Endodermal cell (in vitro differentiated cells): Measurements from ENCODE around the gene ZYX. TPM values are rescaled to one million over a fixed set of nuclear protein-coding genes. Genes with fewer than 3 reads are reported as not detected.
A peak's percentile ranks its signal among the peaks of the same experiment; 100 is the strongest.

ENCODE experiments used
- DNase-seq: peaks from one replicate; pipeline ENCODE4 v3.0.0-alpha.2; 2017
- H3K27ac ChIP-seq: 2 replicates; pipeline ENCODE4 v1.5.1; 2013; ENCODE audit warnings: mild to moderate bottlenecking, low read depth, low read length, moderate library complexity
- H3K27me3 ChIP-seq: 2 replicates; pipeline ENCODE4 v1.6.1; 2013; ENCODE audit warnings: mild to moderate bottlenecking, low read length, moderate library complexity; ENCODE audit not compliant: insufficient read depth, control insufficient read depth, poor library complexity, severe bottlenecking
- H3K36me3 ChIP-seq: 2 replicates; pipeline ENCODE4 v1.7.0; 2013; ENCODE audit warnings: mild to moderate bottlenecking, low read length, moderate library complexity; ENCODE audit not compliant: control insufficient read depth, insufficient read depth
- H3K4me1 ChIP-seq: one replicate; pipeline ENCODE4 v1.7.0; 2013; ENCODE audit warnings: low read length; ENCODE audit not compliant: control insufficient read depth, insufficient read depth
- H3K4me3 ChIP-seq: 2 replicates; pipeline ENCODE4 v1.5.1; 2013; ENCODE audit warnings: mild to moderate bottlenecking, low read length, moderate library complexity
- H3K9ac ChIP-seq: 2 replicates; pipeline ENCODE4 v1.6.1; 2013; ENCODE audit warnings: mild to moderate bottlenecking, low read length, moderate library complexity; ENCODE audit not compliant: poor library complexity, severe bottlenecking; ENCODE audit errors: extremely low read depth
- H3K9me3 ChIP-seq: 2 replicates; pipeline ENCODE4 v1.6.1; 2013; ENCODE audit warnings: mild to moderate bottlenecking, low read length, moderate library complexity; ENCODE audit not compliant: control insufficient read depth
- H3K27ac Mint-ChIP-seq: 2 replicates; pipeline ENCODE4 v1.8.0; 2020; ENCODE audit warnings: mixed read lengths
- H3K27me3 Mint-ChIP-seq: 2 replicates; pipeline ENCODE4 v1.8.0; 2021; ENCODE audit warnings: mild to moderate bottlenecking, mixed read lengths; ENCODE audit not compliant: insufficient read depth
- H3K36me3 Mint-ChIP-seq: 2 replicates; pipeline ENCODE4 v1.8.0; 2020; ENCODE audit warnings: low read depth, mixed read lengths
- H3K4me1 Mint-ChIP-seq: 2 replicates; pipeline ENCODE4 v1.8.0; 2020; ENCODE audit warnings: mixed read lengths
- H3K4me3 Mint-ChIP-seq: 2 replicates; pipeline ENCODE4 v1.8.0; 2020; ENCODE audit warnings: mild to moderate bottlenecking, moderate library complexity, mixed read lengths
- H3K9me3 Mint-ChIP-seq: 2 replicates; pipeline ENCODE4 v1.8.0; 2020; ENCODE audit warnings: mild to moderate bottlenecking, mixed read lengths
- WGBS, 2 experiments: methylation state at CpG; one replicate each; pipeline versions ENCODE4 v1.1.5 to v1.1.7; 2013; ENCODE audit warnings: missing lambda C conversion rate in 2 of 2, mixed read lengths in 1 of 2; ENCODE audit not compliant: insufficient coverage in 1 of 2, insufficient read length in 1 of 2; 5-methylcytosine and 5-hydroxymethylcytosine counted together
- total RNA-seq, 2 donors: library from RNA; stranded (reverse); fragmentation: NEBNext Ultra II Directional in 1 of 2; extraction: Animal tissue kit (Norgen Biotek cat#: 25700) in 1 of 2; gene quantifications; 2 replicates in 1 of 2; 3 replicates in 1 of 2; pipeline ENCODE4 v1.2.1, GENCODE V29; 2021
- TF ChIP-seq, protein P1 (sequence below): fragments of 200-600 bp; sonication (generic); conservative IDR thresholded peaks from 2 replicates; pipeline ENCODE4 v1.5.0; 2021; ENCODE audit warnings: antibody characterized with exemption, mild to moderate bottlenecking

ZYX gene
- total RNA-seq, 2 donors from 2014 or later: 127 to 161 TPM

DNA sequence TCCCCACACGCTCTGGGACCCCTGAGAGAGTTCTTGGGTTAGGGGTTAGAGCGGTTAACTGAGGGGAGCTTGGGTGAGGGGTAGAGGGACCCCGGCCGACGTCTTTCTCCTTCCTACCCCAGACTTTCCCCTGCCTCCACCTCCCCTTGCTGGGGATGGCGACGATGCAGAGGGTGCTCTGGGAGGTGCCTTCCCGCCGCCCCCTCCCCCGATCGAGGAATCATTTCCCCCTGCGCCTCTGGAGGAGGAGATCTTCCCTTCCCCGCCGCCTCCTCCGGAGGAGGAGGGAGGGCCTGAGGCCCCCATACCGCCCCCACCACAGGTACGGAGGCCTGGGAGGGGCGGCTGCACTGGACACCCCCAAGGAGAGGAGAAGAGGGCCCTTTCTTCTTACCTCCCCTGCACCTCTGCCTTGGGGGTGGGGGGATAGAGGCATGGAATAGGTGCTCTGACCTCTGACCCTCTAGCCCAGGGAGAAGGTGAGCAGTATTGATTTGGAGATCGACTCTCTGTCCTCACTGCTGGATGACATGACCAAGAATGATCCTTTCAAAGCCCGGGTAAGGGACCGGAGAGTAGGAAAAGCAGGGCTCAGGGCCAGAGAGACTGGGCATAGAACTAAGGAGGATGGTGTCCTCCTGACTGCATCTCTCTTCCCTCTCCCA, 1.1 kb downstream of the ZYX start:
- no peak overlapping the region for H3K27ac ChIP-seq

DNA sequence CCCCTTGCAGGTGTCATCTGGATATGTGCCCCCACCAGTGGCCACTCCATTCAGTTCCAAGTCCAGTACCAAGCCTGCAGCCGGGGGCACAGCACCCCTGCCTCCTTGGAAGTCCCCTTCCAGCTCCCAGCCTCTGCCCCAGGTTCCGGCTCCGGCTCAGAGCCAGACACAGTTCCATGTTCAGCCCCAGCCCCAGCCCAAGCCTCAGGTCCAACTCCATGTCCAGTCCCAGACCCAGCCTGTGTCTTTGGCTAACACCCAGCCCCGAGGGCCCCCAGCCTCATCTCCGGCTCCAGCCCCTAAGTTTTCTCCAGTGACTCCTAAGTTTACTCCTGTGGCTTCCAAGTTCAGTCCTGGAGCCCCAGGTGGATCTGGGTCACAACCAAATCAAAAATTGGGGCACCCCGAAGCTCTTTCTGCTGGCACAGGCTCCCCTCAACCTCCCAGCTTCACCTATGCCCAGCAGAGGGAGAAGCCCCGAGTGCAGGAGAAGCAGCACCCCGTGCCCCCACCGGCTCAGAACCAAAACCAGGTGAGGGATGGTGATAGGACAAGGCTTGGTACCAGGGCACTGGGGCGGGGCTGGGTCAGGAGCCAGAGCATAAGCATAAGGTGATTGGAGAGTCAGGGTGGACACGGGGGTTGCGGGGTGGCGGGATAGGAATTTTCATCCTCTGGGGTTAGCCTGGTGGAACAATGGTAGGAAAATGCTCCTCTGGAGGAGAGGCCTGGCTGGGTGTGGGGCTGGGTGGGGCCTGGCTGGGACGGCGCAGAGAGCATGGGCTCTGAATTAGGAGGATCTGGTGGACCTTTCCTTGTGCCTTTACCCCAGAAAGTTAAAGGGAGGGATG, 1.9 kb downstream of the ZYX start:
- DNase-seq: peak; percentile 43
- WGBS, 2 experiments: 92 to 93% methylated on average over 8 to 15 of the region's 15 CpGs
- H3K27me3 ChIP-seq: no peaks in the 10 kb centered on the region
- peaks cover 53% of the 10 kb centered on the region for H3K36me3 ChIP-seq
- H3K27ac ChIP-seq: no peak overlapping the region
- TF ChIP-seq, protein P1, sequence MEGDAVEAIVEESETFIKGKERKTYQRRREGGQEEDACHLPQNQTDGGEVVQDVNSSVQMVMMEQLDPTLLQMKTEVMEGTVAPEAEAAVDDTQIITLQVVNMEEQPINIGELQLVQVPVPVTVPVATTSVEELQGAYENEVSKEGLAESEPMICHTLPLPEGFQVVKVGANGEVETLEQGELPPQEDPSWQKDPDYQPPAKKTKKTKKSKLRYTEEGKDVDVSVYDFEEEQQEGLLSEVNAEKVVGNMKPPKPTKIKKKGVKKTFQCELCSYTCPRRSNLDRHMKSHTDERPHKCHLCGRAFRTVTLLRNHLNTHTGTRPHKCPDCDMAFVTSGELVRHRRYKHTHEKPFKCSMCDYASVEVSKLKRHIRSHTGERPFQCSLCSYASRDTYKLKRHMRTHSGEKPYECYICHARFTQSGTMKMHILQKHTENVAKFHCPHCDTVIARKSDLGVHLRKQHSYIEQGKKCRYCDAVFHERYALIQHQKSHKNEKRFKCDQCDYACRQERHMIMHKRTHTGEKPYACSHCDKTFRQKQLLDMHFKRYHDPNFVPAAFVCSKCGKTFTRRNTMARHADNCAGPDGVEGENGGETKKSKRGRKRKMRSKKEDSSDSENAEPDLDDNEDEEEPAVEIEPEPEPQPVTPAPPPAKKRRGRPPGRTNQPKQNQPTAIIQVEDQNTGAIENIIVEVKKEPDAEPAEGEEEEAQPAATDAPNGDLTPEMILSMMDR: no peak
- H3K4me3 Mint-ChIP-seq: no peak overlapping the region
- H3K9me3 Mint-ChIP-seq: no peaks in the 10 kb centered on the region
- H3K4me1 ChIP-seq: peaks cover 10% of the 10 kb centered on the region
- no peaks in the 10 kb centered on the region for H3K27me3 Mint-ChIP-seq
- H3K9me3 ChIP-seq: no peaks in the 10 kb centered on the region
- H3K4me3 ChIP-seq: peak overlapping the region; percentile 94
- H3K4me1 Mint-ChIP-seq: peaks cover 20% of the 10 kb centered on the region
- H3K36me3 Mint-ChIP-seq: peaks cover 9% of the 10 kb centered on the region
- peak overlapping the region; percentile 88 for H3K9ac ChIP-seq
- H3K27ac Mint-ChIP-seq: no peak overlapping the region

More for the DNA sequence above, 1.1 kb downstream of the ZYX start:
- Mint-ChIP-seq H3K36me3 (peaks cover 4% of the 10 kb centered on the region), H3K27ac (no peak overlapping the region), H3K4me1 (peaks cover 20% of the 10 kb centered on the region), H3K4me3 (no peak overlapping the region), H3K27me3 (no peaks in the 10 kb centered on the region), H3K9me3 (no peaks in the 10 kb centered on the region)
- peak overlapping the region; percentile 88 for H3K9ac ChIP-seq
- 12 to 28% methylated on average over 2 to 14 of the region's 21 CpGs for WGBS, 2 experiments
- H3K4me3 ChIP-seq: peak overlapping the region; percentile 94
- no peaks in the 10 kb centered on the region for H3K27me3 ChIP-seq
- DNase-seq: peak; percentile 46
- peaks cover 10% of the 10 kb centered on the region for H3K4me1 ChIP-seq
- no peaks in the 10 kb centered on the region for H3K9me3 ChIP-seq
- TF ChIP-seq, protein P1: no peak
- peaks cover 46% of the 10 kb centered on the region for H3K36me3 ChIP-seq

DNA sequence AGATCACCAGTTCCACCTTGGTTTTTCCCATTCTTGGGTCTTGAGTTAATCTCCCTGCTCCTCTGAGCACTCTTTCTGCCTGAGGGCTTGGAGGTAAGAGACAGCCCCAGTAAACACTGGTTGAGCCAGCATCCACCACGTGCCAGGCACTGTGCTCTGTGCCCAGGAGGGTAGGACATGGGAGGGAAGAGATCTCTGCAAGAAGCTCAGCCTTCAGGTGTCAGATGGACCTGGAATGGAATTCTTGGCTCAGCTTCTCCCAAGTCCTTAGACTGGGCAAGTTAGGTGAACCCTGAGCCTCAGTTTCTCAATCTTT, 2.5 kb downstream of the ZYX start:
- H3K4me3 Mint-ChIP-seq: no peak overlapping the region
- no peaks in the 10 kb centered on the region for H3K9me3 Mint-ChIP-seq
- H3K36me3 Mint-ChIP-seq: peaks cover 11% of the 10 kb centered on the region
- TF ChIP-seq, protein P1: no peak
- DNase-seq: no peak
- WGBS, 2 experiments: 85% methylated on average over 1 of the region's 1 CpG; no CpG with 5 or more reads in 1 of the 2 experiments
- Histone ChIP-seq H3K4me1 (peaks cover 10% of the 10 kb centered on the region), H3K27ac (no peak overlapping the region), H3K9ac (no peak overlapping the region), H3K27me3 (no peaks in the 10 kb centered on the region), H3K9me3 (no peaks in the 10 kb centered on the region), H3K4me3 (peak overlapping the region; percentile 94), H3K36me3 (peaks cover 58% of the 10 kb centered on the region)
- H3K27me3 Mint-ChIP-seq: no peaks in the 10 kb centered on the region
- H3K4me1 Mint-ChIP-seq: peaks cover 19% of the 10 kb centered on the region
- H3K27ac Mint-ChIP-seq: no peak overlapping the region
